HEK293 (cell line): ENCODE results near the gene BICD1.

Source experiments
- CTCF ChIA-PET: fragments of 350-600 bp; formaldehyde crosslinking; extraction: SDS; loops from one replicate; lab custom pipeline; 2021; ENCODE audit warnings: antibody characterized with exemption; lab: Yijun Ruan, JAX
- POLR2A ChIA-PET: fragments of 300-600 bp; formaldehyde crosslinking; extraction: SDS; loops from one replicate; lab custom pipeline; 2020; ENCODE audit warnings: antibody characterized with exemption, inconsistent platforms; lab: Yijun Ruan, JAX
- H3K27ac ChIP-seq: fragments of 200-500 bp; sonication (Bioruptor generic); 2 replicates; pipeline ENCODE4 v1.5.1; 2014; ENCODE audit warnings: low read depth, low read length, control low read depth, inconsistent platforms; ENCODE audit errors: extremely low read depth
- H3K36me3 ChIP-seq, 2 experiments: fragments of 200-500 bp in 1 of 2; sonication (Bioruptor generic) in 1 of 2; 1 replicate in 1 of 2; 2 replicates in 1 of 2; pipeline ENCODE4 v1.5.1; 2014 to 2017; ENCODE audit warnings: inconsistent platforms in 2 of 2, low read length in 2 of 2; ENCODE audit not compliant: control insufficient read depth in 2 of 2, insufficient read depth in 1 of 2
- H3K4me1 ChIP-seq: fragments of 200-500 bp; sonication (Bioruptor generic); 2 replicates; pipeline ENCODE4 v1.5.1; 2014; ENCODE audit warnings: mild to moderate bottlenecking, low read length, inconsistent platforms; ENCODE audit not compliant: control insufficient read depth, insufficient read depth
- H3K4me3 ChIP-seq: 2 replicates; pipeline ENCODE4 v1.5.1; 2011; ENCODE audit warnings: low read depth, mild to moderate bottlenecking, control low read depth, low read length, moderate library complexity
- H3K9me3 ChIP-seq: fragments of 200-500 bp; sonication (Bioruptor generic); 2 replicates; pipeline ENCODE4 v1.5.1; 2014; ENCODE audit warnings: low read depth, low read length, inconsistent platforms; ENCODE audit not compliant: control insufficient read depth, insufficient read depth
- HOXA7 ChIP-seq: sonication (generic); formaldehyde crosslinking; IDR thresholded peaks from 2 replicates; pipeline ENCODE4 v1.8.1; 2022; ENCODE audit warnings: missing genetic modification reagents, borderline replicate concordance
- KLF1 ChIP-seq: fragments of 450-650 bp; formaldehyde crosslinking; IDR thresholded peaks from 2 replicates; pipeline ENCODE4 v1.5.1; 2016; ENCODE audit warnings: missing biosample characterization, missing genetic modification characterization
- SP3 ChIP-seq: fragments of 450-650 bp; formaldehyde crosslinking; IDR thresholded peaks from 2 replicates; pipeline ENCODE4 v1.5.1; 2016; ENCODE audit warnings: missing biosample characterization, missing genetic modification characterization
- SP7 ChIP-seq: fragments of 450-650 bp; formaldehyde crosslinking; IDR thresholded peaks from 2 replicates; pipeline ENCODE4 v1.5.1; 2016; ENCODE audit warnings: missing biosample characterization, missing genetic modification characterization
- YY2 ChIP-seq: fragments of 450-650 bp; formaldehyde crosslinking; IDR thresholded peaks from 2 replicates; pipeline ENCODE4 v1.5.1; 2016; ENCODE audit warnings: missing biosample characterization, missing genetic modification characterization
- ZNF133 ChIP-seq: fragments of 450-650 bp; formaldehyde crosslinking; IDR thresholded peaks from 2 replicates; pipeline ENCODE4 v1.5.1; 2016; ENCODE audit warnings: missing biosample characterization, missing genetic modification characterization
- ZNF214 ChIP-seq: fragments of 450-650 bp; formaldehyde crosslinking; IDR thresholded peaks from 2 replicates; pipeline ENCODE4 v1.5.1; 2017; ENCODE audit warnings: missing biosample characterization, mild to moderate bottlenecking, missing genetic modification characterization, borderline replicate concordance
- ZNF530 ChIP-seq: fragments of 450-650 bp; formaldehyde crosslinking; IDR thresholded peaks from 2 replicates; pipeline ENCODE4 v1.5.1; 2016; ENCODE audit warnings: low read depth, missing biosample characterization, missing genetic modification characterization
- ZNF571 ChIP-seq: fragments of 450-650 bp; formaldehyde crosslinking; IDR thresholded peaks from 2 replicates; pipeline ENCODE4 v1.5.0; 2017; ENCODE audit warnings: missing biosample characterization, missing genetic modification characterization
- ZNF610 ChIP-seq: fragments of 450-650 bp; formaldehyde crosslinking; IDR thresholded peaks from 2 replicates; pipeline ENCODE4 v1.5.1; 2016; ENCODE audit warnings: missing biosample characterization, missing genetic modification characterization, borderline replicate concordance
- ZNF785 ChIP-seq: fragments of 450-650 bp; formaldehyde crosslinking; IDR thresholded peaks from 2 replicates; pipeline ENCODE4 v1.5.1; 2016; ENCODE audit warnings: missing biosample characterization, missing genetic modification characterization
- ZSCAN30 ChIP-seq: fragments of 450-650 bp; IDR thresholded peaks from 2 replicates; pipeline ENCODE4 v1.5.1; 2018; ENCODE audit warnings: missing biosample characterization, mild to moderate bottlenecking, missing genetic modification characterization, moderate library complexity
- TF ChIP-seq, protein P1 (sequence below): fragments of 450-650 bp; formaldehyde crosslinking; IDR thresholded peaks from 2 replicates; pipeline ENCODE4 v1.5.1; 2017; ENCODE audit warnings: missing biosample characterization, missing genetic modification characterization
- TF ChIP-seq, protein P2 (sequence below): fragments of 450-650 bp; formaldehyde crosslinking; IDR thresholded peaks from 2 replicates; pipeline ENCODE4 v1.5.1; 2016; ENCODE audit warnings: missing biosample characterization, missing genetic modification characterization
- TF ChIP-seq, protein P3 (sequence below): fragments of 450-650 bp; formaldehyde crosslinking; conservative IDR thresholded peaks from 2 replicates; pipeline ENCODE4 v1.5.1; 2016; ENCODE audit warnings: low read depth, missing biosample characterization, missing genetic modification characterization

BICD1 gene

DNA sequence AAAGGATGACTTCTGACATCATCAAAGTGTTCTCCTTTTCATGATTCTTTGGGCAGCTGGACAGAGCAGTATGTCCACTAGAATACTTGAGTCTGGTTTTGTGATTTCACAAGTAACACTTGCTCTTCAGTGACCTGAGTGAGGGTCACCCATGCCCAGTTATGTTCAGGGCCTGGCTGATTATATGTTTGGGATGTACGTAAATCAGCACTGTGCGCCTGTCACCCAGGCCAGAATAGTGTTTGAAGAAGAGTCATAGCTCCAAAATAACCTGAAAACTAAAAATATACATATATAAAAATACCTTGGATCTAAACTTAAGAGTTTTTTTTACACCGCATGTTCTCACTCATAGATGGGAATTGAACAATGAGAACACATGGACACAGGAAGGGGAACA lies 3.8 kb downstream of the BICD1 start:
- TF ChIP-seq SP7 (tag by site-specific recombination) = 0 out of 2 replicates have a peak, but pooled peaks have one; percentile 15
- no peak for TF ChIP-seq ZSCAN30 (tag by site-specific recombination)
- TF ChIP-seq, all 188 proteins: peak for 1
- H3K4me3 ChIP-seq = no peak overlapping the region
- peaks cover 0 to 3% of the 10 kb centered on the region in 2 experiments; a peak in 1 of 3 replicates for H3K36me3 ChIP-seq
- H3K4me1 ChIP-seq = peaks cover 8% of the 10 kb centered on the region
- POLR2A ChIA-PET = interaction anchor here (0.6 kb wide), 1 partner anchor 213 kb away, joined by 6 read pairs; no protein-coding TSS in a partner anchor
- no peak overlapping the region for H3K27ac ChIP-seq
- CTCF ChIA-PET = no interaction called here
- H3K9me3 ChIP-seq = no peaks in the 10 kb centered on the region

DNA sequence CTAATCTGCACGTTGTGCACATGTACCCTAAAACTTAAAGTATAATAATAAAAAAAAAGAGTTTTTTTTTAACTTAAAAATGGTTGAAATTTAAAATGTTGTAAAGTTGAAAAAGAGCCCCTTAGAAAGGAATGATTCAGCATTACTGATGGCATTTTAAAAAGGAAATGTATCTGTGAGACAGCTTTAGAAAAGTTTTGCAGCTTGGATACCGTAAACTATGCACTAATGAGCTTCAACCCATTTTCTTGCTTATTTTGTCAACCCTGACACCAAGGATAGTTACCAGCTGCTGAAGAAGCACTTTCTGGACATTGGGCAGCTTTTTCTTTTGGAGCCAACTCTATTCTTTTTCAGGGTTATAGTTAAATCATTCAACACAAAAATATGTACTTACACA lies 4.3 kb downstream of the BICD1 start:
- Histone ChIP-seq H3K4me1 (peaks cover 12% of the 10 kb centered on the region), H3K36me3 (peaks cover 0 to 3% of the 10 kb centered on the region in 2 experiments; a peak in 1 of 3 replicates), H3K27ac (no peak overlapping the region), H3K9me3 (no peaks in the 10 kb centered on the region), H3K4me3 (no peak overlapping the region)
- POLR2A ChIA-PET = interaction anchor here (0.6 kb wide), 1 partner anchor 213 kb away, joined by 6 read pairs; no protein-coding TSS in a partner anchor
- CTCF ChIA-PET = no interaction called here
- TF ChIP-seq SP3 (tag by site-specific recombination) (no peak), SP7 (tag by site-specific recombination) (no peak), YY2 (tag by site-specific recombination) (no peak), ZNF785 (tag by site-specific recombination) (no peak), ZNF610 (tag by site-specific recombination) (no peak), HOXA7 (CRISPR knock-in tag) (no peak), ZNF133 (tag by site-specific recombination) (no peak), ZNF571 (tag by site-specific recombination) (no peak), ZNF530 (tag by site-specific recombination) (no peak), ZNF214 (tag by site-specific recombination) (no peak), KLF1 (no peak)
- TF ChIP-seq, protein P1, sequence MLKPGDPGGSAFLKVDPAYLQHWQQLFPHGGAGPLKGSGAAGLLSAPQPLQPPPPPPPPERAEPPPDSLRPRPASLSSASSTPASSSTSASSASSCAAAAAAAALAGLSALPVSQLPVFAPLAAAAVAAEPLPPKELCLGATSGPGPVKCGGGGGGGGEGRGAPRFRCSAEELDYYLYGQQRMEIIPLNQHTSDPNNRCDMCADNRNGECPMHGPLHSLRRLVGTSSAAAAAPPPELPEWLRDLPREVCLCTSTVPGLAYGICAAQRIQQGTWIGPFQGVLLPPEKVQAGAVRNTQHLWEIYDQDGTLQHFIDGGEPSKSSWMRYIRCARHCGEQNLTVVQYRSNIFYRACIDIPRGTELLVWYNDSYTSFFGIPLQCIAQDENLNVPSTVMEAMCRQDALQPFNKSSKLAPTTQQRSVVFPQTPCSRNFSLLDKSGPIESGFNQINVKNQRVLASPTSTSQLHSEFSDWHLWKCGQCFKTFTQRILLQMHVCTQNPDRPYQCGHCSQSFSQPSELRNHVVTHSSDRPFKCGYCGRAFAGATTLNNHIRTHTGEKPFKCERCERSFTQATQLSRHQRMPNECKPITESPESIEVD (tag by site-specific recombination) = no peak
- TF ChIP-seq, protein P2, sequence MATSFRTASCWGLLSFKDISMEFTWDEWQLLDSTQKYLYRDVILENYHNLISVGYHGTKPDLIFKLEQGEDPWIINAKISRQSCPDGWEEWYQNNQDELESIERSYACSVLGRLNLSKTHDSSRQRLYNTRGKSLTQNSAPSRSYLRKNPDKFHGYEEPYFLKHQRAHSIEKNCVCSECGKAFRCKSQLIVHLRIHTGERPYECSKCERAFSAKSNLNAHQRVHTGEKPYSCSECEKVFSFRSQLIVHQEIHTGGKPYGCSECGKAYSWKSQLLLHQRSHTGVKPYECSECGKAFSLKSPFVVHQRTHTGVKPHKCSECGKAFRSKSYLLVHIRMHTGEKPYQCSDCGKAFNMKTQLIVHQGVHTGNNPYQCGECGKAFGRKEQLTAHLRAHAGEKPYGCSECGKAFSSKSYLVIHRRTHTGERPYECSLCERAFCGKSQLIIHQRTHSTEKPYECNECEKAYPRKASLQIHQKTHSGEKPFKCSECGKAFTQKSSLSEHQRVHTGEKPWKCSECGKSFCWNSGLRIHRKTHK (tag by site-specific recombination) = no peak
- TF ChIP-seq, protein P3, sequence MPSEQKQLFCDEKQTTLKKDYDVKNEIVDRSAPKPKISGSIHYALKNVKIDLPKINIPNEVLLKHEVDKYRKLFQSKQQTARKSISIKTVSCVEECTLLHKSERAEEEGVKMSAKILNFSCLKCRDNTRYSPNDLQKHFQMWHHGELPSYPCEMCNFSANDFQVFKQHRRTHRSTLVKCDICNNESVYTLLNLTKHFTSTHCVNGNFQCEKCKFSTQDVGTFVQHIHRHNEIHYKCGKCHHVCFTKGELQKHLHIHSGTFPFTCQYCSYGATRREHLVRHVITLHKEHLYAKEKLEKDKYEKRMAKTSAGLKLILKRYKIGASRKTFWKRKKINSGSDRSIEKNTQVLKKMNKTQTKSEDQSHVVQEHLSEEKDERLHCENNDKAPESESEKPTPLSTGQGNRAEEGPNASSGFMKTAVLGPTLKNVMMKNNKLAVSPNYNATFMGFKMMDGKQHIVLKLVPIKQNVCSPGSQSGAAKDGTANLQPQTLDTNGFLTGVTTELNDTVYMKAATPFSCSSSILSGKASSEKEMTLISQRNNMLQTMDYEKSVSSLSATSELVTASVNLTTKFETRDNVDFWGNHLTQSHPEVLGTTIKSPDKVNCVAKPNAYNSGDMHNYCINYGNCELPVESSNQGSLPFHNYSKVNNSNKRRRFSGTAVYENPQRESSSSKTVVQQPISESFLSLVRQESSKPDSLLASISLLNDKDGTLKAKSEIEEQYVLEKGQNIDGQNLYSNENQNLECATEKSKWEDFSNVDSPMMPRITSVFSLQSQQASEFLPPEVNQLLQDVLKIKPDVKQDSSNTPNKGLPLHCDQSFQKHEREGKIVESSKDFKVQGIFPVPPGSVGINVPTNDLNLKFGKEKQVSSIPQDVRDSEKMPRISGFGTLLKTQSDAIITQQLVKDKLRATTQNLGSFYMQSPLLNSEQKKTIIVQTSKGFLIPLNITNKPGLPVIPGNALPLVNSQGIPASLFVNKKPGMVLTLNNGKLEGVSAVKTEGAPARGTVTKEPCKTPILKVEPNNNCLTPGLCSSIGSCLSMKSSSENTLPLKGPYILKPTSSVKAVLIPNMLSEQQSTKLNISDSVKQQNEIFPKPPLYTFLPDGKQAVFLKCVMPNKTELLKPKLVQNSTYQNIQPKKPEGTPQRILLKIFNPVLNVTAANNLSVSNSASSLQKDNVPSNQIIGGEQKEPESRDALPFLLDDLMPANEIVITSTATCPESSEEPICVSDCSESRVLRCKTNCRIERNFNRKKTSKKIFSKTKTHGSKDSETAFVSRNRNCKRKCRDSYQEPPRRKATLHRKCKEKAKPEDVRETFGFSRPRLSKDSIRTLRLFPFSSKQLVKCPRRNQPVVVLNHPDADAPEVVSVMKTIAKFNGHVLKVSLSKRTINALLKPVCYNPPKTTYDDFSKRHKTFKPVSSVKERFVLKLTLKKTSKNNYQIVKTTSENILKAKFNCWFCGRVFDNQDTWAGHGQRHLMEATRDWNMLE (tag by site-specific recombination) = no peak
